Measurements from ENCODE around the gene ADSL.

ADSL gene

GRCh38 chr22:40428796-40429195 lies 82.5 kb downstream of the ADSL start:
- Histone ChIP-seq H3K4me3 (ENCODE audit: low read length) (no peak overlapping the region), H3K4me1 (ENCODE audit: low read length) (peaks cover 8% of the 10 kb centered on the region), H3K4me2 (ENCODE audit: low read length) (no peak overlapping the region), H3K27me3 (ENCODE audit: low read depth, low read length) (no peaks in the 10 kb centered on the region), H3K27ac (ENCODE audit: low read length) (no peak overlapping the region), H3K9me3 (ENCODE audit: insufficient read depth, low read length) (no peaks in the 10 kb centered on the region), H3K79me2 (ENCODE audit: low read length) (peaks cover 5% of the 10 kb centered on the region; the same call in 1 of the 2 replicates), H4K20me1 (ENCODE audit: insufficient read depth, low read length) (peaks cover 5% of the 10 kb centered on the region; the same call in 1 of the 2 replicates), H3K36me3 (replicated peaks; ENCODE audit: low read depth, low read length) (peaks cover 55% of the 10 kb centered on the region), H3K9ac (ENCODE audit: low read length) (no peak overlapping the region), H2AFZ (ENCODE audit: low read depth, low read length) (no peak overlapping the region)
- TF ChIP-seq CTCF (IDR thresholded peaks at IDR 0.05; ENCODE audit: low read depth, low read length) (no peak), EZH2phosphoT487 (IDR thresholded peaks at IDR 0.05; ENCODE audit: low read depth) (no peak)

- Histone ChIP-seq H3K27ac (ENCODE audit: low read length) (no peak overlapping the region), H2AFZ (ENCODE audit: low read depth, low read length) (no peak overlapping the region), H3K9ac (ENCODE audit: low read length) (no peak overlapping the region), H3K36me3 (replicated peaks; ENCODE audit: low read depth, low read length) (peaks cover 53% of the 10 kb centered on the region), H3K9me3 (ENCODE audit: insufficient read depth, low read length) (no peaks in the 10 kb centered on the region), H3K79me2 (ENCODE audit: low read length) (peaks cover 5% of the 10 kb centered on the region; the same call in 1 of the 2 replicates), H3K27me3 (ENCODE audit: low read depth, low read length) (no peaks in the 10 kb centered on the region), H3K4me2 (ENCODE audit: low read length) (no peak overlapping the region), H4K20me1 (ENCODE audit: insufficient read depth, low read length) (peaks cover 5% of the 10 kb centered on the region; the same call in 1 of the 2 replicates), H3K4me3 (ENCODE audit: low read length) (no peak overlapping the region), H3K4me1 (ENCODE audit: low read length) (peaks cover 15% of the 10 kb centered on the region)
- no peak for TF ChIP-seq CTCF (IDR thresholded peaks at IDR 0.05; ENCODE audit: low read depth, low read length)
- TF ChIP-seq EZH2phosphoT487 (IDR thresholded peaks at IDR 0.05; ENCODE audit: low read depth), result no peak
These were observed 83.2 kb downstream of the ADSL start for GRCh38 chr22:40429481-40429880.

- Histone ChIP-seq H3K79me2 (ENCODE audit: low read length) (peaks cover 10% of the 10 kb centered on the region), H3K36me3 (replicated peaks; ENCODE audit: low read depth, low read length) (peaks cover 46% of the 10 kb centered on the region), H3K4me2 (ENCODE audit: low read length) (no peak overlapping the region), H3K4me3 (ENCODE audit: low read length) (no peak overlapping the region), H3K27ac (ENCODE audit: low read length) (no peak overlapping the region), H3K27me3 (ENCODE audit: low read depth, low read length) (no peaks in the 10 kb centered on the region), H2AFZ (ENCODE audit: low read depth, low read length) (no peak overlapping the region), H3K9ac (ENCODE audit: low read length) (no peak overlapping the region), H3K4me1 (ENCODE audit: low read length) (peaks cover 30% of the 10 kb centered on the region), H3K9me3 (ENCODE audit: insufficient read depth, low read length) (no peaks in the 10 kb centered on the region), H4K20me1 (ENCODE audit: insufficient read depth, low read length) (0 out of 2 replicates have a peak, but pooled peaks cover 2% of the 10 kb centered on the region)
- no peak for TF ChIP-seq CTCF (IDR thresholded peaks at IDR 0.05; ENCODE audit: low read depth, low read length)
- TF ChIP-seq EZH2phosphoT487 (IDR thresholded peaks at IDR 0.05; ENCODE audit: low read depth), result no peak
These were observed 84.7 kb downstream of the ADSL start for GRCh38 chr22:40430991-40431390.

GRCh38 chr22:40432157-40432556 lies 85.9 kb downstream of the ADSL start:
- Histone ChIP-seq H3K9me3 (ENCODE audit: insufficient read depth, low read length) (no peaks in the 10 kb centered on the region), H3K36me3 (replicated peaks; ENCODE audit: low read depth, low read length) (peaks cover 41% of the 10 kb centered on the region), H2AFZ (ENCODE audit: low read depth, low read length) (no peak overlapping the region), H3K27me3 (ENCODE audit: low read depth, low read length) (no peaks in the 10 kb centered on the region), H3K4me3 (ENCODE audit: low read length) (no peak overlapping the region), H4K20me1 (ENCODE audit: insufficient read depth, low read length) (no peaks in the 10 kb centered on the region), H3K27ac (ENCODE audit: low read length) (no peak overlapping the region), H3K4me2 (ENCODE audit: low read length) (no peak overlapping the region), H3K9ac (ENCODE audit: low read length) (no peak overlapping the region), H3K79me2 (ENCODE audit: low read length) (peaks cover 10% of the 10 kb centered on the region), H3K4me1 (ENCODE audit: low read length) (peaks cover 40% of the 10 kb centered on the region)
- TF ChIP-seq EZH2phosphoT487 (IDR thresholded peaks at IDR 0.05; ENCODE audit: low read depth) (no peak), CTCF (IDR thresholded peaks at IDR 0.05; ENCODE audit: low read depth, low read length) (no peak)
